Measurements from ENCODE around the gene CR1.

DNA sequence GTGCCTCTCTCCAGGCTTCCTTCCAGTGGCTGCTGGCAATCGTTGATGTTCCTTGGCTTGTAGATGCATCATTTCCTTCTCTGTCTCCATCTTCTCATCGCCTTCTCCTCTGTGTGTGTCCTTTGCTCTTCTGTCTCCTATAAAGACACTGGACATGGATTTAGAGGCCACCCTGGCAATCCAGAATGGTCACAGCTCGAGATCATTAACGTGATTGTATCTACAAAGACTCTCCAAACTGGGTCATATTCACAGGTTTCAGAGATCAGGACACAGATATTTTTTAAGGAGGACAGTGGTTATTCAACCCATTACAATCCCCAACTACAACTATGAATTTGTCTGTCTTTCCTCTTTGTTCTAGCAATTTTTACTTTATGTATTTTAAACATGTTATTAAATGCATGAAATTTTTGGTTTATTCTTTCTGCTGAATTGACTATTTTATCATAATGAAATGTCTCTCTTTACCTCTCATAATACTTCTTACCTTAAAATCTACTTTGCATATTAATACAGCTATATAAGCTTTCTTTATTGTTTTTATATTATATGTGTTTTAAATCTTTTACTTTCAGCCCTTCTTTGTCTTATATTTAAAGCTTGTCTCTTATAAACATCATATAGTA lies 22.8 kb downstream of the CR1 start:
- no peak for TF ChIP-seq POLR2A (IDR thresholded peaks at IDR 0.05)
- TF ChIP-seq, protein P1, sequence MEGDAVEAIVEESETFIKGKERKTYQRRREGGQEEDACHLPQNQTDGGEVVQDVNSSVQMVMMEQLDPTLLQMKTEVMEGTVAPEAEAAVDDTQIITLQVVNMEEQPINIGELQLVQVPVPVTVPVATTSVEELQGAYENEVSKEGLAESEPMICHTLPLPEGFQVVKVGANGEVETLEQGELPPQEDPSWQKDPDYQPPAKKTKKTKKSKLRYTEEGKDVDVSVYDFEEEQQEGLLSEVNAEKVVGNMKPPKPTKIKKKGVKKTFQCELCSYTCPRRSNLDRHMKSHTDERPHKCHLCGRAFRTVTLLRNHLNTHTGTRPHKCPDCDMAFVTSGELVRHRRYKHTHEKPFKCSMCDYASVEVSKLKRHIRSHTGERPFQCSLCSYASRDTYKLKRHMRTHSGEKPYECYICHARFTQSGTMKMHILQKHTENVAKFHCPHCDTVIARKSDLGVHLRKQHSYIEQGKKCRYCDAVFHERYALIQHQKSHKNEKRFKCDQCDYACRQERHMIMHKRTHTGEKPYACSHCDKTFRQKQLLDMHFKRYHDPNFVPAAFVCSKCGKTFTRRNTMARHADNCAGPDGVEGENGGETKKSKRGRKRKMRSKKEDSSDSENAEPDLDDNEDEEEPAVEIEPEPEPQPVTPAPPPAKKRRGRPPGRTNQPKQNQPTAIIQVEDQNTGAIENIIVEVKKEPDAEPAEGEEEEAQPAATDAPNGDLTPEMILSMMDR (IDR thresholded peaks at IDR 0.05) = no peak

Data from Peyer's patch (tissue), 4 donors.